ENCODE results near the gene VIM. TPM values are rescaled to one million over a fixed set of nuclear protein-coding genes. Genes with fewer than 3 reads are reported as not detected.

VIM gene
- total and polyA plus RNA-seq, 2 experiments from 2014 or later = 258 to 1,157 TPM

GRCh38 chr10:17202999-17203398, 25.0 kb upstream of the VIM start:
- no peak for TF ChIP-seq CTCF (IDR thresholded peaks at IDR 0.05; ENCODE audit: low read depth, low read length)
- H3K36me3 ChIP-seq = no peaks in the 10 kb centered on the region
- H3K27ac ChIP-seq = peak overlapping the region; percentile 97
- peaks cover 33% of the 10 kb centered on the region for H3K4me1 ChIP-seq (ENCODE audit: low read depth)
- no peak overlapping the region for H3K4me3 ChIP-seq
- no peak for DNase-seq (ENCODE audit: low read depth in 1 of 2, low spot score in 1 of 2)
- no peaks in the 10 kb centered on the region for H3K9me3 ChIP-seq (ENCODE audit: low read depth)
- no peaks in the 10 kb centered on the region for H3K27me3 ChIP-seq

- Histone ChIP-seq H3K4me1 (ENCODE audit: low read depth) (peaks cover 37% of the 10 kb centered on the region), H3K27me3 (no peaks in the 10 kb centered on the region), H3K27ac (peak overlapping the region; percentile 97), H3K4me3 (no peak overlapping the region), H3K9me3 (ENCODE audit: low read depth) (no peaks in the 10 kb centered on the region), H3K36me3 (no peaks in the 10 kb centered on the region)
- no peak for DNase-seq (ENCODE audit: low read depth in 1 of 2, low spot score in 1 of 2)
- no peak for TF ChIP-seq CTCF (IDR thresholded peaks at IDR 0.05; ENCODE audit: low read depth, low read length)
Observed at GRCh38 chr10:17203416-17203815, 24.6 kb upstream of the VIM start.

- no peak overlapping the region for H3K4me3 ChIP-seq
- H3K27ac ChIP-seq = no peak overlapping the region
- H3K4me1 ChIP-seq (ENCODE audit: low read depth) = peaks cover 16% of the 10 kb centered on the region
- no peaks in the 10 kb centered on the region for H3K36me3 ChIP-seq
- no peaks in the 10 kb centered on the region for H3K27me3 ChIP-seq
- DNase-seq (ENCODE audit: low read depth in 1 of 2, low spot score in 1 of 2) = peak in 1 of 2 donors; percentile 63
- TF ChIP-seq CTCF (IDR thresholded peaks at IDR 0.05; ENCODE audit: low read depth, low read length) = no peak
- no peaks in the 10 kb centered on the region for H3K9me3 ChIP-seq (ENCODE audit: low read depth)
Observed at GRCh38 chr10:17206210-17206709, 21.8 kb upstream of the VIM start.

GRCh38 chr10:17208476-17208875, 19.6 kb upstream of the VIM start:
- TF ChIP-seq CTCF (IDR thresholded peaks at IDR 0.05; ENCODE audit: low read depth, low read length) = no peak
- Histone ChIP-seq H3K27me3 (no peaks in the 10 kb centered on the region), H3K4me3 (no peak overlapping the region), H3K36me3 (no peaks in the 10 kb centered on the region), H3K9me3 (ENCODE audit: low read depth) (no peaks in the 10 kb centered on the region), H3K27ac (no peak overlapping the region), H3K4me1 (ENCODE audit: low read depth) (peaks cover 4% of the 10 kb centered on the region)
- DNase-seq (ENCODE audit: low read depth in 1 of 2, low spot score in 1 of 2) = no peak

- H3K27me3 ChIP-seq = no peaks in the 10 kb centered on the region
Observed at GRCh38 chr10:17209302-17209701, 18.7 kb upstream of the VIM start.

More at GRCh38 chr10:17209302-17209701, 18.7 kb upstream of the VIM start:
- Histone ChIP-seq H3K9me3 (ENCODE audit: low read depth) (no peaks in the 10 kb centered on the region), H3K27ac (no peak overlapping the region), H3K36me3 (no peaks in the 10 kb centered on the region), H3K4me1 (ENCODE audit: low read depth) (peaks cover 4% of the 10 kb centered on the region), H3K4me3 (no peak overlapping the region)
- no peak for TF ChIP-seq CTCF (IDR thresholded peaks at IDR 0.05; ENCODE audit: low read depth, low read length)
- no peak for DNase-seq (ENCODE audit: low read depth in 1 of 2, low spot score in 1 of 2)
